Measurements from ENCODE around the gene CST4.
"Not testable (repeated sequence)": the region's sequence is repeated elsewhere in the genome, so short reads cannot be mapped to it uniquely, and the experiment has no call there.

The CST4 gene

DNA sequence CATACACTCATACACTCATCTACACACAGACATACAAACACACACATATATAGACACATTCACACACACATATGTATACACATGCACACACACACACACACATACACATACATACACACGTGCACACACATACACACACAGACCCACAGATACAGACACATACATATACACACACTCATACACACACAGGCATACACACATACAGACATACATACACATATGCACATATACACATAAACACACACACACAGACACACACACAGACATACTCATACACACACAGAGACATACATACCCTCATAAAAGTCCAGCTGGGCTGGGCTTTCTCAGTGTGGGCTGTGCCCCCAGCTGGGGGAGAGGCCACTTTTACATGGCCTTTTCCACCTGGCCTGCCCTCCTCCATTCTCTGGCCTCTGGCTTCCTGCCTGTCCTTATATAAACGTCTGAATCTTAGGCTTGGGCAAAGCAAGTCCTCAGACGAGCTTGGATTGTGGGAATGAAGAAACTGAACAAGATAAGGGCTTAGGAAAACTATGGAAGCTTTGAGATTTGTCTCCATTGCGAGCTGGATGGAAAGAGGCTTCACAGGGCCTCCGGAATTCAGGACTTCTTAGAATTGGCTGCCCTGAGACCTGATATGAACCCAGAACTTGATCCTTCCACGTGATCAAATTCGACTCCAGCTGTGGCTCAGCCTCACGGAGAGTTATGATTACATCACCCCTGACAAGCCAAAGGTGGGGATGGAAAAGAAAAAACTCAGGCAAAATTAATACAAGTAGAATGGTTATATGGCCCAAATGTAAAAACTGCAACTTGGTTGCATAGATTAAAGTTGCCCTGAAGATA, 28.6 kb downstream of the CST4 start:
- no peak for DNase-seq (ENCODE audit: low spot score)

DNA sequence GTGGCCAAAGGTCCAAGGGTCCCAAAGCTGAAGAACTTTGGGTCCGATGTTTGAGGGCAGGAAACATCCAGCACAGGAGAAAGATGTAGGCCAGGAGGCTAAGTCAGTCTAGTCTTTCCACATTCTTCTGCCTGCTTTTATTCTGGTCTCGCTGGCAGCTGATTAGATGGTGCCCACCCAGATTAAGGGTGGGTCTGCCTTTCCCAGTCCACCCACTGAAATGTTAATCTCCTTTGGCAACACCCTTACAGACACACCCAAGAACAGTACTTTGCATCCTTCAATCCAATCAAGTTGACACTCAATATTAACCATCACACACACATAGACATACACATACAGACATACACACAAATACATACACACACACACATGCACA, 29.2 kb downstream of the CST4 start:
- not testable (repeated sequence) for DNase-seq (ENCODE audit: low spot score)

DNA sequence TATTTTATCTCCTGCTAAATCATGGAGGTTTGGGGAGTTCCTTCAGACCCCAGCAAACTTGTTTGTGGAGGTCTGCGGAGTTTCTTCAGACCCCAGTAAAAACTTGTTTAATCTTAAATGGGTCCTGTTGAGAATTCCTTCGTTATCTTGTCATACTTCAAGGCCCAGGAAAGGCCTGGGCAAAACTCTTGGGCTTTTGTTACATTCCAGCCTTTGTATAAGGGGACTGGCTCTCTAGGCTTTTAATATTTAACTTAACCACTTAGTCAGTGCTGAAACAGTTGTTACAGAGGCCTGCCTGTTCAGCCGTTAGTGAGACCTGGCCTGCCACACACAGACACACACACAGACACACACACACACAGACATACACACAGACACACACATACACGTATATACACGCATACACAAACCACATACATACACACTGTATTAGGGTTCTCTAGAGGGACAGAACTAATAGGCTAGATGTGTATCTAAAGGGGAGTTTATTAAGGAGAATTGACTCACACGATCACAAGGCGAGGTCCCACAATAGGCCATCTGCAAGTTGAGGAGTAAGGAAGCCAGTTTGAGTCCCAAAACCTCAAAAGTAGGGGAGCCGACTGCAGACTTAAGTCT, 29.7 kb downstream of the CST4 start:
- DNase-seq (ENCODE audit: low spot score), result no peak

DNA sequence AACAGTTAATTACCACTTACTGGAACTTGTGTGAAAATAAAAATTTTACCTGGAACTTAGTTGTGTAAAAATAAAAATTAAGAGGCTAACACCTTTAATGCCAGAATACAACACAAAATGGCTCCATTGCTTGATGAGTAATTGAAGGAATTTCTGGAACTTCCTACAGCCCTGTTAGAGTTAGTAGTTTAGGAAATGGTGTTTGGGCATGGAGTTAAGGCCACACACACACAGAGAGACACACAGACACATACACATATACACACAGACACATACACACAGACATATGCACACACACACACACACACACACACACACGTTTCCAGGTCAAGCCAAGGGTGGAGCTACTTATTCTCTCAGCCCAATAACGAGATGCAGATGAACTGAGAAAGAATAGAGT, 30.5 kb downstream of the CST4 start:
- no peak for DNase-seq (ENCODE audit: low spot score)

DNA sequence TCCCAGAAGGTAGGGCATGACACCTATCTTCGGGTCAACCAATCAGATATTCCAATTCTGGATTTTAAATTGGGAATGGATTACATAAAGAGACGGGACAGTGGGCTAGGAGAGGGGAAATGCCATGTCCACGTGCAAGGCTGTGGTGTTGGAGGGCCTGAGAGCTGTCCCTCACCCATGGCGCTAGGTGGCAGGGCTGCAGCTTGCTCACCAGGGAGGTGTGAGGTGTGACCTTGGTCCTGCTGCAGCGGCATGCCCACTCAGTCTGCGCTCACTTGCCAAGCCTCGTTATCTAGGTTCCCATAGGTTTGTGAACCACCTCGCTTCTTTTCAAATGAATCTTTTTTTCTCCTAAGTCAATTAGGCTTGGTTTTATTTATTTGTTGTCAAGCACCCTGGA, 31.6 kb downstream of the CST4 start:
- DNase-seq (ENCODE audit: low spot score), result no peak

DNA sequence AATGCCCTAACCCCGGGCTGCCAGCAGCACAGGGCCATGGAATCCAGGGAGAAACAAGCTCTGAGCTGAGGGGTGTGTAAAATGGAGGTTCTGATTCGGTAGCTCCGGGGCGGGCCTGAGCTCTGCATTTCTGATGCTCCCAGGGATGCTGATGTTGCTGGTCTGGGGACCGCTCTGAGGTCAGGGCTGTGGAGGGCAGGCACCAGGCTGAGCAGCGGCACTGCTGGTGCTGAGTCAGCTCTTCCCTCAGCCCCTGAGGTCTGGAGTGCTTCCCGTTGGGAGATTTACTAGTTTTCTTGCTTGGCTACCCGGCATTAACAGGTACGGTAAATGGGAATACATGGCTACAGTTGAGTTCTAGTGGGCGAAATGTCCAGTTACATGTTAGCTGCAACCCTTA, 32.5 kb downstream of the CST4 start:
- DNase-seq (ENCODE audit: low spot score), result no peak

DNA sequence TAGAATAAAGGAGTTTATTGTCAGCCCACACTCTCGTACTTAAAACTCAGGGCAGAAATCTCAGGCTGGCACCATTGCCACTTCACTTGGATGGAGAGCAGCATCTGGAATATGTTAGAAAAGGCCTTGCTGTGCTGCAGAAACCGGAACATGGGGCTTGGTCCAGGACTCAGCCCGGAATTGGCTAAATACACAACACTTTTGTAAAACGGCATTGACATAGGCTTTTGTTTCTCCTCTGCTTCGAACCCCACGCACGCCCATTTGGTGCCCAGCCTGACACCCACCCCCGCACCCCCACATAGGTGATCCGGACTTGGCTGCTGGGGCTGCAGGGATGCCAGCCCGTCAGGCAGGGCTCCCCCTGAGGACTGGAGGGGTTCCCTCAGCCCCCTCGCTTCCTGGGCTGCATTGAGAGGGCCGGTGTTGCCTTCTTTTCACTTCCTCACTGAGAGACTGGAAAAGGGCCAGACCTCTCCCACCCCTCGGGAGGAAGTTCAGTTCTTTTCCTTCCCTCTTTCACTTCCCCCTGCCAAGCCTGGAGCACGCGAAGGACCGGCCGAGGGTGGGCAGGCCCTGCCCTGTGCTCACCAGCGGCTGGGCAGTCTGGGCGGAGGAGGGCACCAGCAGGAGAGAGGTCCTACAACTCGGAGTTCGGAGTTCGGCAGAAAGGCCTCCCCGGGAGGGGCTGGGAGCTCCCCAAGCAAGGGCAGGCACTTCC, 33.2 kb downstream of the CST4 start:
- DNase-seq (ENCODE audit: low spot score), result peak; percentile 84

DNA sequence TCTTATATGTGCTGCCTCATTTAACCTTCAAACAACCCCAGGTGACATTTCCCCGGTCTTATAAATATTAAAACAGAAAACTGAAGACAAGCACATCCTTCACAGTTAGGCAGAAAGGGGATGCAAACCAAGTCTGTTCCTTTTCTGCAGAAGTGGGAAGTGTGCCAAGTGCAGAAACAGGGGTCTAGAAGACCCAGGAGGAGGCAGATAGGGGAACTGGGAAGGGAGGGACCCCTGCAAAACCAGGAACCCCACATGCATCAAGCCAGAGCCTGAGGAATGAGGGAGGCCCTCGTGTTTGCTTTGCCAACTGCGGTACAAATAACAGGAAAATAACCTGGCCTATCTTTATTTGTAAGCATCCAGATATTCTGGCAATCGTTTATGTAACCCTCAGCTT, 34.1 kb downstream of the CST4 start:
- DNase-seq (ENCODE audit: low spot score), result no peak

DNA sequence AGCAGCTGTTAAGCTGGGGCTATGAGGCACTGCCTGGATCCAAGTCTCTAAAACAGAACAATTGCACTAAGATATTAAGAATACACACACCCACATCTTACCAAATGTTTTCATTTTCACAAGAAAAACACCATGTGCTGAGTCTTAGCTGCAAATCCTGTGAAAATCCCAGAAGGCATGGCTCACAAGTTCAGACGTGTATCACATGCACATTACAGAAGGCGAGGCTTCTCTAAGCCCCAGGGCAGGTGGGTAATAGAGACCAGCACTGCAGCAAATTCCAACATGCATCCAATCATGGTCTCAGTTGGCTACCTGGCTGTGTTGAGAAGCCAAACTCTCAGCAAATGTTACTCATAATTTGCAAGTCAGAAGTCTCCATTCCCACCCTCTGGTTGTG, 34.8 kb downstream of the CST4 start:
- no peak for DNase-seq (ENCODE audit: low spot score)

DNA sequence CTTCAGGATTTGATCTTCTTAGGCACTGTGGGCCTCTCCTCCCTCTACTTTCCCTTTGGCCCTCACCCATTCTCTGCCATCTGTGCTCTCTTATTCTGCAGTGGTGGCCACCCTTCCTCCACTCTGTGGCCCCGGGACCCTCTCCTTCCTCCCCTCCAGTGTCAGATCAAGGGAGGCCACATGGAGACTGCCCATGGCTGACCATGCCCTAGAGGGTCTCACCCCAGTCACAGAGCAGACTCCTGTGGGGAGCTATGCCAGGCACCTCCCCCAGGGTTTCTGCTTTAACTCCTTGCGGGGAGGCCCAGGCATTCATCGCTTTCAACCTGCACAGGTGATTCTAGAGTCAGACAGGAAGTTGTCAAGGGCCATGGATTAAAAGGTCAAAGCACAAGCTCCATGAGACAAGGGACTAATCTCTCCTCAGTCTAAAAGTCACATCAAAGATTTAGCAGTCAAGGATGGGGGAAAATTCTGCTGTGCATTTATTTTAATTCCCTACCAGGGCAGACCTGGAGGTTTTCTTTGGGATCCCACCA, 35.4 kb downstream of the CST4 start:
- DNase-seq (ENCODE audit: low spot score), result no peak

DNA sequence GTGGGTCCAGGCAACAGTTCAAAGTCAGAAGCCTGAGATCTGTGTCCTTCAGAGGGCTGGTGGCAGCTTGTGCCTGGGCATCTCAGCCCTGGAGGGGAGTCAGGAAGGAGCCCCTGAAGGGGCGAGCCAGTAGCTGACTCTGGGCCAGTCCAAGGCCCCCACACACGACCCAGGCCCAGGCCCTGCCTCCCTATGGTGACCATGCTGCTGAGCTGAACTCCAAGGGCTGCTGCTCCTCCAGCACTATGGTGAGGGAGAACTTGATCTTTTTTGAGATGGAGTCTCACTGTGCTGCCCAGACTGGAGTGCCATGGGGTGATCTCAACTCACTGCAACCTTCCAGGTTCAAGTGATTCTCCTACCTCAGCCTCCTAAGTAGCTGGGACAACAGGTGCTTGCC, 35.9 kb downstream of the CST4 start:
- no peak for DNase-seq (ENCODE audit: low spot score)

DNA sequence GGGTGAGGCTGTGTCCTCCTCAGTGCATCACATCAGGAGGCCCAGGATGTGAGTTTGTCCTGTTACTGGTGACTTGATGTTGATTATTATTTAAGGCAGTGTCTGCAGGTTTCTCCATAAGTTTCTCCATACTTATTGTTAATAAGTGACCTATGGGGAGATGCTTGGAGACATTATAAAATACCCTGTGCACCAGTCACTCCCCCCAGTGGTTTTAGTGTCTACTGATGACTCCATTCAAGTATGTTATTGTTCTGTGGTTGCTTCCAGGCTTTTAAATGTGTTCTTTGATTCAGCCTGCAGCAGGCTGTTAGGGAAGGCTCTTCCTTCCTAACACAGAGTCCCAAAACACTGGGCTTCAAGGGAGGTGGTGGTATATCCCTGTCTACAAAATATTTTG, 36.5 kb downstream of the CST4 start:
- DNase-seq (ENCODE audit: low spot score), result no peak

DNA sequence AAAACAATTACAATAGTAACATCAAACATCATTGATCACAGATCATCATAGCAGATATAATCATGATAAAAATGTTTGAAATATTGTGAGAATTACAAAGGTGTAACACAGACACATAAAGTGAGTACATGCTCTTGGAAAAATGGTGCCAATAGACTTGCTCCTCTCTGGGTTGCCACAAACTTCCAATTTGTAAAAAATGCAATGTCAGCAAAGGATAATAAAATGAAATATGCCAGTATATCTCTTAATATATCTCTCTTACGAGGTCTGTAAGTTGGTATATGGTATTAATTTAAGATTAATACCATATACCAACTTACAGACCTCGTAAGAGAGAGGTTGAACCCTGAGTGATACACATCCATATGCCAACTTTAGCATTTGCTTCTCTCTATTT, 37.7 kb downstream of the CST4 start:
- no peak for DNase-seq (ENCODE audit: low spot score)

DNA sequence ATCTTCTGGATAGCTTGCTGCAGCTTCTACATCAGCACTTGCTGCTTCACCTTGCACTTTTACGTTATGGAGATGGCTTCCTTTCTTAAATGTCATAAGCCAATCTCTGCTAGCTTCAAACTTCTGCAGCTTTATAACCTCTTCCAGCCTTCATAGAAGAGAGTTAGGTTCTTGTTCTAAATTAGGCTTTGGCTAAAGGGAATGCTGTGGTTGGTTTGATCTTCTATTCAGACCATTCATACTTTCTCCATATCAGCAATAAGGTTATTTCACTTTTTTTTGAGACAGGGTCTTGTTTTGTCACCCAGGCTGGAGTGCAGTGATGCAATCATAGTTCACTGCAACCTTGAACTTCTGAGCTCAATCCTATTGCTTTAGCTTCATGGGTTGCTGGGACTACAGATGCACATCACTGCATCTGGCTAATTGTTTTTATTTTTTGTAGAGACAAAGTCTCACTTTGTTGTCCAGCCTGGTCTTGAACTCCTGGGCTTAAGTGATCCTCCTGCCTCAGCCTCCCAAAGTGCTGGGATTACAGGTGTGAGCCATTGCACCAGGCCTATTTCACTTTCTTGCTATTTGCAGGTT, 38.9 kb downstream of the CST4 start:
- DNase-seq (ENCODE audit: low spot score), result no peak

DNA sequence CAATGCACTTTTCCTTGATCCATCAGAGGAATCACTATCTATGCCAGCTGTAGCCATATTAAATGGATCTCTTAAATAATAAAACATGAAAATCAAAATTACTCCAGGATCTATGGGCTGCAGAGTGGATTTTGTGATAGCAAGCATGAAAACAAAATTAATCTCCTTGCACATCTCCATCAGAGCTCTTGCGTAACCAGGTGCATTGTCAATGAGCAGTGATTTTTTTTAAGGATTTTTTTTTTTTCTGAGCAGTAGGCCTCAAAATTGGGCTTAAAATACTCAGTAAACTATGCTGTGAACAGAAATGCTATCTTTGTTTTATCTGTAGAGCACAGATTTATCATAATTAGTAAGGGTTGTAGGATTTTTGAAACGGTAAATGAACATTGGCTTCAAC, 39.6 kb downstream of the CST4 start:
- DNase-seq (ENCODE audit: low spot score), result no peak

DNA sequence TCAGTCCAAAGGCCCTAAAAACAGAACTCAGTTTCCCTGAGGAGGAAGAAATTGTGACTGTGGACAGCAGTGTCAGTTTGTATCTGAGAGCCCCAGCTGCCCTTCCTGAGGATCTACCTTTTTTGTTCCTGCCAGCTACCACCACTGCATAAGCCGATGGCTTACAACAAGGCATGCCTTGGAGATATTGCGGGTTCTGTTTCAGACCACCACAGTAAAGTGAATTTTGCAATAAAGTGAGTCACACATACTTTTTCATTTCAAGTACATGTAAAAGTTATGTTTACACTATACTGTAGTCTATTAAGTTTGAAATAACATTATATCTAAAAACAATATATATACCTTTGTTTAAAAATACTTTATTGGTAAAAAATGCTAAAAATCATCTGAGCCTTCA, 41.5 kb downstream of the CST4 start:
- no peak for DNase-seq (ENCODE audit: low spot score)

DNA sequence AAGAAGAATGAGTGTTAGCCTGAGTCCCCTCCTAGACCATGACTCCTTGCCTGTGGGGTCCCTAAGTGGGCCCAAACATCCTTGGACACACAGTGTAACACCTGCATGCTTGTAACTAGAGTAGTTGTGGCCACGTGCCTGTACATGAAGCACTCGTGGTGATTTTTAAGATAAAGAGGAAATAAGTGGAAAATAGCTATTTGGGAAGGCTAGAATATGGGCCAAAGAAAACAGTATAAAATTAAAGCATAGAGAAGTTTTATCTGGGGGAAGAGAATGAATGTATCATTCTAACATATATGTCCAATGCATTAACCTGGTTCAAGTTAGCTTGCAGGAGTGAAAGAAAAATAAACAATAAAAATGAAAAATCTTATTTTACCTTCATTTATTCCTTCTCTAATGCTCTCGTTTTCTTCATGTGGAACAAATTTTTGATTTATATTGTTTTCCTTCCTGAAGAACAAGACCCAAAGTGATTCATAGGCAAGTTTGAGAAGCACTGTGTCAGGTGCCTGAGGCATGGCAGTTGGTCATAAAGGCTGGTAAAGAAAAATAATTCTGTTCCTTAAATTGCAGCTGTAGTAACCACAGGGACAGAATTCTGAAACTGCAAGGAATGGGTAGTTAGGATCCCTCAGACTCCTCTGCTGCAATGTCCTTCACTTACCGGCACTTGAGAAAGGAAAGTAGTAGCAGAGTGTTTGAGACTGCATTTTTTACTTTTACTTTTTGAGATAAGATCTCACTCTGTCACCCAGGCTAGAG, 42.5 kb downstream of the CST4 start:
- DNase-seq (ENCODE audit: low spot score), result no peak

DNA sequence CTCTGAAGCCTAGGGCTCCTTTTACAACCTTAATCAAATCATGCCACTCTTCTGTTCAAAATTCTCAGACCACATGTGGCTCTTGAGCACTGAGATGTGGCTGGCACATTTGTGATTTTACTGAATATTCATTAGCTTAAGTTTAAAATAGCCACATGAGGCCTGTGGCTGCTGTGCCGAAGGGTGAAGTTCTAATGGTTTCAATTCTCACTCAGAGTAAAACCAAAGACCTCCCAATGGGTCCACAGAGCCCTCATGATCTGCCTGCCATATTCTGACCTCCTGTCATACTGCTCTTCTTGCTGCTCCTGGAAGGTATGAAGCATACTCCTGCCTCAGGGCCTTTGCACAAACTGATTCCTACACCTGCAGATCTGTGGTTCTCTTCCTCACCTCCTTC, 43.3 kb downstream of the CST4 start:
- DNase-seq (ENCODE audit: low spot score), result no peak

DNA sequence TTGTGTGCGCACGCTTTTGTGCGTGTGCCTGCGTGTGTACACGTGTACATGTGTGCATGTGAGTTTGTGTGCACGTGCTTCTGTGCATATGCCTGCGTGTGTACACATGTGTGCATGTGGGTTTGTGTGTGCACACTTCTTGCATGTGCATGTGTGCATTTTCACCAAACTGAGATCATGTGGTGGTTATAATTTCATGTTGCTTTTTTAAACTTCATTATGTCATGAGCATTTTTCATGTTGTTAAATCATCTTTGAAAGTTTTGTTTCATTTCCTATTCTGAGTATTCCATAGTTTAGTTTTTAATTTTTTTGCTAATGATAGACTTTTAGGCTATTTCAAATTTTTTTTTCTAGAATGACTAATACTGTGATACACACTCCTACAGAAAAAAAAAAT, 44.7 kb downstream of the CST4 start:
- no peak for DNase-seq (ENCODE audit: low spot score)

DNA sequence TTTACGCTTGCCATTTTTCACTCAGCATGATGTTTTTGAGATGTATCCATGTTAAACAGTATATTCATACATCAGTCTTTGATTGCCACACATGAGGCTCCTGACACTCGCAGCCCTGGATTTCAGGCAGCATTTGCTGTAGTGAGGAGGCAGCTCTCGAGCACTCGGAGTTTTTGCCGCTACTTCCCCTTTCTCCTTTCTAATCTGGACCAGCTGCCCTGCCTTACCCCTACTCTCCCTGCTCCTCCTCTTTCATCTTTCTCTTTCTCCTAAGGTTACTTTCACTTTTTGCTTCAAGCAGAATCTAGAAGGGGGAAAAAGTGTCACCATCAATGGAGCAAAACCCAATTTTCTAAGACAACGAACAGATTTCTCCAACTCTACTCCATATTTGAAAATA, 45.2 kb downstream of the CST4 start:
- no peak for DNase-seq (ENCODE audit: low spot score)

DNA sequence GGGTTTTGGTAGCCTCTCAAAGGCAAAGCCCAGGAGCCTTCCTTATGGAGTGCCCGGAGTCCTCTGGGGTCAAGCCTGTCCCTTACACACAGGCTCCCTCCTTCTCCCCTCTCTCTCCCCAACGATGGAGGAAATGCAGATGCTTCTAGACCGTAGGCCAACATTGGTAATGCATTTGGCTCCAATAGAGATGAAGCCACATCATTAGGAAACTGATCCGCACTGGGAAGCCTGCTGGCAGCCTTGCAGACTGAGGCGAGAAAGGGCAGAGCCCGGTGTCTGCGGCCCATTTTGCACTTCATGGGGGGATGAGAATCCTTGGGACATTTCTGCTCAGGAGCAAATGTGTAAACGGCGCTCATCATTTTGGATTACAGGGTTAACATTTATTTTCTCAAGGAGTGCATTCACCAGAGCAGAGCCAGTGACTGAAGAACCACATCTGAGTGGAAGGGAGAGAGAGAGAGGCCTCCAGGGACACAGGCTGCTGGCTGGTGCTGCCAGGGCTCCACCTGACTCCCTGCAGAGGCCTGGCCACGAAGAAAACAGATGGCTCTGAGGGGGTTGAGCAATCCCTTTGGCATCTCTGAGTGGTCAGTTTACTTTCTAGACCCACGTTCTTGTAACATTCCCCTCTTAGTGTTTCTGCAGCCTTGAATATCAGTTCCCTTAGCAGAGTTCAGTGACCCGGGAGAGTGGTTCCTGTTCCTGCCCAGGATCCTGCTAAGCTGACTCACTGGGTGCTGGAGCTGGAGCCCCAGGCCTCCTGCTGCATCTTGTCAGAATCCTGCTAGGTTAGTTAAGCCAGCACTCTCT, 46.7 kb downstream of the CST4 start:
- DNase-seq (ENCODE audit: low spot score), result no peak

Measured in putamen (tissue), 1 donor.